Kidney epithelial cell (primary cell): ENCODE measurements around the gene DENND5B. TPM values are rescaled to one million over a fixed set of nuclear protein-coding genes. Genes with fewer than 3 reads are reported as not detected.

Experiments used
- DNase-seq: peaks from one replicate; pipeline ENCODE4 v3.0.0-alpha.2; 2010; ENCODE audit warnings: low read depth
- H3K27me3 ChIP-seq: 2 replicates; pipeline ENCODE4 v1.6.0; 2011; ENCODE audit warnings: low read length; ENCODE audit not compliant: control insufficient read depth, insufficient read depth
- H3K36me3 ChIP-seq: 2 replicates; pipeline ENCODE4 v1.5.1; 2011; ENCODE audit warnings: low read length; ENCODE audit not compliant: control insufficient read depth, insufficient read depth
- H3K4me3 ChIP-seq: 2 replicates; pipeline ENCODE4 v1.5.1; 2011; ENCODE audit warnings: low read depth, mild to moderate bottlenecking, control low read depth, low read length
- total RNA-seq: library from RNA; depleted of rRNA; stranded (reverse); fragments of >200 nt; gene quantifications from 2 replicates; pipeline ENCODE4 v1.2.3, GENCODE V29; 2015
- TF ChIP-seq, protein P1 (sequence below): IDR thresholded peaks from 2 replicates; pipeline ENCODE4 v1.5.1; 2011; ENCODE audit warnings: mild to moderate bottlenecking, moderate library complexity, low read length, control low read depth, inconsistent platforms; ENCODE audit not compliant: insufficient read depth, poor library complexity, severe bottlenecking

The DENND5B gene
- total RNA-seq, 1 donor from 2014 or later: 7.6 TPM

DNA sequence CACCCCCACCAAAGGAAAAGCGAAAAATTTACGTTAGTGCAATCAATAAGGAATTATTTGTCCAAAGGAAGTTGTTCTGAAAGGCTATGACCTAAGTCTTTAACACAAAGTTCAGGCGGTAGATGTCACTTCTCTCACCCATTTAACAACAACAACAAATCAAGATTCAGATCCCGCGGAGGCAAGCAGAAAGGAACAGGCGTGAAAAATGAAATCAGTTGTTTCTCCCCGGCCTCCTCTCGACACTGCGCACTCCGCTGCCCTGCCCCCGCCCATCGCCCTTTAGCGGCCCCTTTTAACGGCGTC is 1.4 kb downstream of the DENND5B start:
- H3K4me3 ChIP-seq: peak overlapping the region; percentile 75
- TF ChIP-seq, protein P1, sequence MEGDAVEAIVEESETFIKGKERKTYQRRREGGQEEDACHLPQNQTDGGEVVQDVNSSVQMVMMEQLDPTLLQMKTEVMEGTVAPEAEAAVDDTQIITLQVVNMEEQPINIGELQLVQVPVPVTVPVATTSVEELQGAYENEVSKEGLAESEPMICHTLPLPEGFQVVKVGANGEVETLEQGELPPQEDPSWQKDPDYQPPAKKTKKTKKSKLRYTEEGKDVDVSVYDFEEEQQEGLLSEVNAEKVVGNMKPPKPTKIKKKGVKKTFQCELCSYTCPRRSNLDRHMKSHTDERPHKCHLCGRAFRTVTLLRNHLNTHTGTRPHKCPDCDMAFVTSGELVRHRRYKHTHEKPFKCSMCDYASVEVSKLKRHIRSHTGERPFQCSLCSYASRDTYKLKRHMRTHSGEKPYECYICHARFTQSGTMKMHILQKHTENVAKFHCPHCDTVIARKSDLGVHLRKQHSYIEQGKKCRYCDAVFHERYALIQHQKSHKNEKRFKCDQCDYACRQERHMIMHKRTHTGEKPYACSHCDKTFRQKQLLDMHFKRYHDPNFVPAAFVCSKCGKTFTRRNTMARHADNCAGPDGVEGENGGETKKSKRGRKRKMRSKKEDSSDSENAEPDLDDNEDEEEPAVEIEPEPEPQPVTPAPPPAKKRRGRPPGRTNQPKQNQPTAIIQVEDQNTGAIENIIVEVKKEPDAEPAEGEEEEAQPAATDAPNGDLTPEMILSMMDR: no peak
- DNase-seq: no peak
- no peaks in the 10 kb centered on the region for H3K36me3 ChIP-seq
- no peaks in the 10 kb centered on the region for H3K27me3 ChIP-seq

DNA sequence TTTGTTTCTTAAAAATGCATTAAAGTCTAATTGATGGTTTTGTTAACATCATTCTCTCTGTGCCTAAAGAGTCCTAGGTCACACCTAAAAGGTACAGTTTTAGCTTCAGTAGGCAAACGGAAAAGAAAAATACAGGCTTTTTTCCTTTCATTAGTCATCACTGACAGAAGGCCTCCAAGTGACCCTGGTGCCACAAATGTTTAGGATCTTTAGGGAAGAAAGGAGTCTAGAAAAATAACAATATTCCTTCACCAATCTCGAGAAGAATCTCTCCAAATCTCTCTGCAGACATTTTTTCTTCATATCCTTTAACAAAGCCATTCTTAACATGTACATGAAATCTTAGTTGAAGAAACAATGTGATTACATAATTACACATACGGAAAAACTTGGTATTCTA is 2.0 kb downstream of the DENND5B start:
- no peaks in the 10 kb centered on the region for H3K27me3 ChIP-seq
- TF ChIP-seq, protein P1: no peak
- peak overlapping the region; percentile 75 for H3K4me3 ChIP-seq
- H3K36me3 ChIP-seq: no peaks in the 10 kb centered on the region
- DNase-seq: no peak

DNA sequence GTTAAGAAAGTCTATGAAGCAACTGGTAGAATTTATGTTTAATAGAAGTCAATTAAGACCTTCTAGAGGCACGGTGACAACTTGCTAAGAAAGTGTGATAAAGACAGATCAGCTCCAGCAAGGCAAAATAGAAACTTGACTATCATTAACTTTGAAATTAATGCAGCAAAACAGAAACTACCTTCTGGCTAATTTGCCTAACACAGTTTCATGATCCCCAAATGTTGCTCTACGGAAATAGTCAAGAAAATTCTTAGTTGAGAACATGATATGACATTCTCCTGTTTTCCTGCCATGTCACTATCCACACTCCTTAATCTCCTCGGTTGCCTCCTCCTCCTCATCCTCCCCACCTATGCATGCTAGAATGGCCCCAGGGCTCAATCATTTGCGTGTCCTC is 4.2 kb downstream of the DENND5B start:
- Histone ChIP-seq H3K27me3 (no peaks in the 10 kb centered on the region), H3K36me3 (no peaks in the 10 kb centered on the region), H3K4me3 (no peak overlapping the region)
- TF ChIP-seq, protein P1: no peak
- DNase-seq: no peak

- DNase-seq: no peak
- no peaks in the 10 kb centered on the region for H3K27me3 ChIP-seq
- TF ChIP-seq, protein P1: no peak
- H3K4me3 ChIP-seq: no peak overlapping the region
- H3K36me3 ChIP-seq: no peaks in the 10 kb centered on the region
Observed at GRCh38 chr12:31585895-31586294, 5.0 kb downstream of the DENND5B start.

- DNase-seq: peak; percentile 48
- no peak overlapping the region for H3K4me3 ChIP-seq
- no peaks in the 10 kb centered on the region for H3K36me3 ChIP-seq
- TF ChIP-seq, protein P1: no peak
- no peaks in the 10 kb centered on the region for H3K27me3 ChIP-seq
Observed at GRCh38 chr12:31585271-31585670, 5.7 kb downstream of the DENND5B start.

GRCh38 chr12:31584782-31585181 is 6.2 kb downstream of the DENND5B start:
- DNase-seq: no peak
- Histone ChIP-seq H3K4me3 (no peak overlapping the region), H3K36me3 (no peaks in the 10 kb centered on the region), H3K27me3 (no peaks in the 10 kb centered on the region)
- TF ChIP-seq, protein P1: no peak
